Loucy (cell line): Measurements from ENCODE around the gene SLC25A13.

Experiments
- CTCF ChIP-seq: fragments of 200-600 bp; sonication (generic); conservative IDR thresholded peaks from 2 replicates; pipeline ENCODE4 v1.5.1; 2014; ENCODE audit warnings: mild to moderate bottlenecking, antibody characterized with exemption, low read length
- EZH2phosphoT487 ChIP-seq: fragments of 200-600 bp; IDR thresholded peaks from 2 replicates; pipeline ENCODE4 v1.6.1; 2018; ENCODE audit warnings: antibody characterized with exemption, mild to moderate bottlenecking, moderate library complexity, borderline replicate concordance

DNA sequence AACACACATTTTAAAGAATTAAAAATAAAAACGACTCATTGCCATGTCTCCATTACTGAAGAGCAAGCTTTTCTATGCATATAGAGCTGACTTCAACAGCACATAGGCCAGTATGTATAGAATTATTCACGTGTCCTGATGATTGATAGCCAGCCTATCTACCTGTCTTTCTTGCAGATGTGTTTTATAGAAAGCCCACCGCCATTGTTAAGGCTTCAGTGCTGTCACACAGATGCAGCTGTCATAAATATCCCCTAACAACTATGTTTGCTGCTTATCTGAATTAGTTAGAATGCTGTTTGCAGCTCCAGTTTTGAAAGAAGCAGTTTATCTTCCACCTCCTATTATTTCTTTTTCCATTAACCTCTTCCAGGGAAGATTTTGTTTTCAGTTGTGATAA lies 235.9 kb downstream of the SLC25A13 start:
- TF ChIP-seq CTCF (no peak), EZH2phosphoT487 (no peak)
